Peyer's patch (tissue), 4 donors: ENCODE data around the gene FAM161B. TPM values are rescaled to one million over a fixed set of nuclear protein-coding genes. Genes with fewer than 3 reads are reported as not detected.
"Not testable (repeated sequence)": the region's sequence is repeated elsewhere in the genome, so short reads cannot be mapped to it uniquely, and the experiment has no call there.

Experiments
- DNase-seq, 3 donors: peaks; one replicate each; pipeline ENCODE4 v3.0.0-alpha.2; 2017 to 2019
- H3K27ac ChIP-seq, 4 donors: fragments of 200-600 bp; sonication (generic); one replicate each; pipeline ENCODE4 v1.5.1; 2016 to 2019
- H3K27me3 ChIP-seq, 2 donors: fragments of 200-600 bp; sonication (generic); one replicate each; pipeline ENCODE4 v1.5.1; 2019
- H3K36me3 ChIP-seq, 3 donors: fragments of 200-600 bp; sonication (generic); one replicate each; pipeline ENCODE4 v1.5.1; 2016 to 2019
- H3K4me1 ChIP-seq, 4 donors: fragments of 200-600 bp; sonication (generic); one replicate each; pipeline ENCODE4 v1.5.1; 2016 to 2019
- H3K4me3 ChIP-seq, 4 donors: fragments of 200-600 bp; sonication (generic); 1 replicate in 3 of 4; 2 replicates in 1 of 4; pipeline ENCODE4 v1.5.1; 2016 to 2019; ENCODE audit warnings: mild to moderate bottlenecking in 1 of 4
- H3K9me3 ChIP-seq, 4 donors: fragments of 200-600 bp; sonication (generic); one replicate each; pipeline ENCODE4 v1.5.1; 2016 to 2019; ENCODE audit warnings: mild to moderate bottlenecking in 1 of 4
- POLR2A ChIP-seq, 2 donors: fragments of 450-650 bp; IDR thresholded peaks; one replicate each; pipeline ENCODE4 v1.5.1; 2017; ENCODE audit warnings: antibody characterized with exemption in 2 of 2, mild to moderate bottlenecking in 2 of 2, moderate library complexity in 2 of 2
- total RNA-seq, 4 donors: library from RNA; depleted of rRNA; stranded (reverse); fragments of >200 nt; gene quantifications; one replicate each; pipeline ENCODE4 v1.1.0, GENCODE V29; 2016
- TF ChIP-seq, protein P1 (sequence below), 6 experiments: fragments of 450-650 bp in 4 of 6; fragments of 200-600 bp in 2 of 6; sonication (generic) in 1 of 6; IDR thresholded peaks; one replicate each; pipeline ENCODE4 v1.5.1; 2017 to 2019; ENCODE audit warnings: antibody characterized with exemption in 6 of 6, mild to moderate bottlenecking in 3 of 6, moderate library complexity in 1 of 6

Gene FAM161B
- total RNA-seq, 4 donors from 2014 or later: 1.7 to 12.9 (median 8.3) TPM

- no peak overlapping the region for H3K4me3 ChIP-seq
- H3K9me3 ChIP-seq: peaks cover 0 to 6% (median 0%) of the 10 kb centered on the region in 4 donors
- no peak for DNase-seq
- H3K27ac ChIP-seq: no peak overlapping the region
- H3K36me3 ChIP-seq: peaks cover 0 to 81% (median 0%) of the 10 kb centered on the region in 3 donors
- no peak for TF ChIP-seq POLR2A (IDR thresholded peaks at IDR 0.05)
- TF ChIP-seq, protein P1, sequence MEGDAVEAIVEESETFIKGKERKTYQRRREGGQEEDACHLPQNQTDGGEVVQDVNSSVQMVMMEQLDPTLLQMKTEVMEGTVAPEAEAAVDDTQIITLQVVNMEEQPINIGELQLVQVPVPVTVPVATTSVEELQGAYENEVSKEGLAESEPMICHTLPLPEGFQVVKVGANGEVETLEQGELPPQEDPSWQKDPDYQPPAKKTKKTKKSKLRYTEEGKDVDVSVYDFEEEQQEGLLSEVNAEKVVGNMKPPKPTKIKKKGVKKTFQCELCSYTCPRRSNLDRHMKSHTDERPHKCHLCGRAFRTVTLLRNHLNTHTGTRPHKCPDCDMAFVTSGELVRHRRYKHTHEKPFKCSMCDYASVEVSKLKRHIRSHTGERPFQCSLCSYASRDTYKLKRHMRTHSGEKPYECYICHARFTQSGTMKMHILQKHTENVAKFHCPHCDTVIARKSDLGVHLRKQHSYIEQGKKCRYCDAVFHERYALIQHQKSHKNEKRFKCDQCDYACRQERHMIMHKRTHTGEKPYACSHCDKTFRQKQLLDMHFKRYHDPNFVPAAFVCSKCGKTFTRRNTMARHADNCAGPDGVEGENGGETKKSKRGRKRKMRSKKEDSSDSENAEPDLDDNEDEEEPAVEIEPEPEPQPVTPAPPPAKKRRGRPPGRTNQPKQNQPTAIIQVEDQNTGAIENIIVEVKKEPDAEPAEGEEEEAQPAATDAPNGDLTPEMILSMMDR (IDR thresholded peaks at IDR 0.05): no peak
- H3K27me3 ChIP-seq: no peaks in the 10 kb centered on the region
- no peaks in the 10 kb centered on the region for H3K4me1 ChIP-seq
Observed at GRCh38 chr14:73916324-73916723, 33.6 kb downstream of the FAM161B start.

- H3K27me3 ChIP-seq: no peaks in the 10 kb centered on the region
- no peaks in the 10 kb centered on the region for H3K4me1 ChIP-seq
- no peak overlapping the region for H3K4me3 ChIP-seq
- no peak for DNase-seq
- TF ChIP-seq, protein P1 (IDR thresholded peaks at IDR 0.05): no peak
- TF ChIP-seq POLR2A (IDR thresholded peaks at IDR 0.05): no peak
- H3K27ac ChIP-seq: no peak overlapping the region
- H3K36me3 ChIP-seq: peaks cover 0 to 89% (median 4%) of the 10 kb centered on the region in 3 donors
- H3K9me3 ChIP-seq: peaks cover 0 to 6% (median 0%) of the 10 kb centered on the region in 4 donors
Observed at GRCh38 chr14:73913256-73913655, 36.6 kb downstream of the FAM161B start.

DNA sequence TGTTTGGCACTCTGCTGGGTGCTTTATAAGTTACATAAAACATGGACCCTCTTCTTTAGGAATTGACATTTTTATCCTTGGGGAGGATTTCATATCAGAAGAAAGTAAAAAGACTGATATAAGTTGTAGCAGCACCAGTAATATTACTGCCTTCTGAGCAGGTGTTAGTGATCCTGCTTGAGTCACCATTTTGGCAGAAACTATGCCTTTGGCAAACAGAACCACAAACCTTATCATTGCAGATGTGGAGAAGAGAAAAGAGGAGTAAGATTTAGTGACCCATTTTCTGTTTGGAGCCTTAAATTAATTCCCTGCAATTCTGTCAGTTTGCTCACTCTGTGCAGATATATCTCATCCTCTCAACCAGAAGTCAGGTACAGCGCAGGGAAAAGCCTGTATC lies 40.2 kb downstream of the FAM161B start:
- H3K36me3 ChIP-seq: peaks cover 0 to 91% (median 4%) of the 10 kb centered on the region in 3 donors
- TF ChIP-seq POLR2A (IDR thresholded peaks at IDR 0.05): no peak
- TF ChIP-seq, protein P1 (IDR thresholded peaks at IDR 0.05): no peak
- H3K27me3 ChIP-seq: no peaks in the 10 kb centered on the region
- no peak for DNase-seq
- no peak overlapping the region for H3K27ac ChIP-seq
- no peaks in the 10 kb centered on the region for H3K4me1 ChIP-seq
- H3K4me3 ChIP-seq: no peak overlapping the region
- H3K9me3 ChIP-seq: peaks cover 0 to 6% (median 0%) of the 10 kb centered on the region in 4 donors

DNA sequence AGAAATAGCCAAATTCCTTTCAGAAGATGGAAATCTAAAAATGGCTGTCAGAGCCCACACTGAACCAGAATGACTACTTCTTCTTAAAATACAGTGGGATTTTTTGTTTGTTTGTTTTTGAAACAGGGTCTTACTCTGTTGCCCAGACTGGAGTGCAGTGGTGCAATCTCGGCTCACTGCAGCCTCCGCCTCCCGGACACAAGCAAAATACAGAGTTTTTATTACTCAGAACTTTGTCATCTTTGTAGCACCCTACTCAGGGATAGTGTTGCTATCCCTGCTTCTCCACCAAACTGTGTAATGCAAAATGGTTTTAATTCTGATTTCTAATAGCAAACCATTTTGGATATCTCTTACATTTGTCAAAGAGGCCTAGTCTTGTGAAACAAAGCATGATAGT lies 46.9 kb downstream of the FAM161B start:
- Histone ChIP-seq H3K9me3 (no peaks in the 10 kb centered on the region), H3K36me3 (peaks cover 0 to 86% (median 0%) of the 10 kb centered on the region in 3 donors), H3K4me3 (no peak overlapping the region), H3K27me3 (no peaks in the 10 kb centered on the region), H3K27ac (no peak overlapping the region), H3K4me1 (no peaks in the 10 kb centered on the region)
- DNase-seq: no peak
- TF ChIP-seq, protein P1 (IDR thresholded peaks at IDR 0.05): no peak
- no peak for TF ChIP-seq POLR2A (IDR thresholded peaks at IDR 0.05)

DNA sequence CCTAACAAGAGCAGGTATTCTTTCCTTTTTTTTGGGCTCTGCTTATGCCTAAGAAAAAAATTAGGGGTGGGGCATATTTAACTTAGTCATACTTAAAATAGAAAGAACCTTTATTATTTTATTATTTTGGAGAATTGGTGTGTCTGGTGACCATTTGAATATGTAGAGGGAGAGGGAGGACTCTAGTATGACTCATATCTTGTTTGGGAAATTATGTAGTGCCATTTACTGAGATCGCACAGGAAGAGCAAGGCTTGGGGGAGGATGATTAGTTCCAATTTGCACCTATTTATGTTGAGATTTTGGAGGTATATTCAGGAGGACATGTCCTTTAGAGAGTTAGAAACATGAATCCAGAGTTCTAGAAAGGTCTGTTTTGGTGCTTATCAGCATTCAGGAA lies 53.4 kb downstream of the FAM161B start:
- H3K27ac ChIP-seq: no peak overlapping the region
- DNase-seq: no peak
- no peak overlapping the region for H3K4me3 ChIP-seq
- H3K27me3 ChIP-seq: no peaks in the 10 kb centered on the region
- peaks cover 0 to 83% (median 0%) of the 10 kb centered on the region in 3 donors for H3K36me3 ChIP-seq
- H3K4me1 ChIP-seq: no peaks in the 10 kb centered on the region
- no peaks in the 10 kb centered on the region for H3K9me3 ChIP-seq
- TF ChIP-seq, protein P1 (IDR thresholded peaks at IDR 0.05): no peak
- TF ChIP-seq POLR2A (IDR thresholded peaks at IDR 0.05): no peak

DNA sequence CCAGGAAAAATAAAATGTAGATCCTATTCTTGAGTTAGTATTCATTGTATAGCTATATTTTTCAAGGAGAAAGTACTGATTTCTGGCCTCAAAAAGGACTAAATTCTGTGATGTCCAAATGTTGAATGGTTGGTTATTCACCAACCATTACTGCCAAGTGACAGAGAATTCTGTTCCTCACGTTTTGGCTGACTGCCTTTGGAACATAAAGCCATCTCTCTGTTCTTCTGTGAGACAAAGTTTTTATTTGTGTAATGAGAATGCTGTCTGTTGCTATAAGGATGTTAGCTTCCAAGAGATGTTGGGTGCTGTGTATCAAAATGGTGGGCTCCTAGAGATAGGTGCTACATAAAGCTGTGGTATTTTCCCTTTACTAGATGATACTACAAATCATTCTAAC lies 54.0 kb downstream of the FAM161B start:
- peaks cover 0 to 77% (median 0%) of the 10 kb centered on the region in 3 donors for H3K36me3 ChIP-seq
- H3K4me3 ChIP-seq: no peak overlapping the region
- no peaks in the 10 kb centered on the region for H3K9me3 ChIP-seq
- TF ChIP-seq, protein P1 (IDR thresholded peaks at IDR 0.05): no peak
- no peak for TF ChIP-seq POLR2A (IDR thresholded peaks at IDR 0.05)
- no peak for DNase-seq
- H3K27me3 ChIP-seq: no peaks in the 10 kb centered on the region
- H3K4me1 ChIP-seq: no peaks in the 10 kb centered on the region
- no peak overlapping the region for H3K27ac ChIP-seq

DNA sequence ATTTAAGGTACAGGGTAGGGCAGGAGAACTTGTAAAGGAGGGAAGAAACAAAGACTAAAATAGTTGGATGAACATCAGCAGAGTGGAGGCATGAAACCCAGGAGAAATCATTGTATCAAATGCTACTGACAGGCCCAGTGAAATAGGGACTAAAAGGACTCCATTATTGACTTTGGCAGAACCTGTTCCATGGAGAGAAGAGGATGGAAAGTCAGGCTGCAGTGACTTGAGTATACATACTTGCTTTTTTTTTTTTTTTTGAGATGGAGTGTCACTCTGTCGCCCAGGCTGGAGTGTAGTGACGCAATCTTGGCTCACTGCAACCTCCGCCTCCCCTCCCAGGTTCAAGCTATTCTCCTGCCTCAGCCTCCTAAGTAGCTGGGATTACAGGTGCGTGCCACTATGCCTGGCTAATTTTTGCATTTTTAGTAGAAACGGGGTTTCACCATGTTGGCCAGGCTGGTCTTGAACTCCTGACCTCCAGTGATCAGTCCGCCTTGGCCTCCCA lies 55.7 kb downstream of the FAM161B start:
- H3K27me3 ChIP-seq, H3K4me3 ChIP-seq, H3K27ac ChIP-seq, DNase-seq, H3K9me3 ChIP-seq, H3K4me1 ChIP-seq: not testable (repeated sequence)
- H3K36me3 ChIP-seq: peaks cover 0 to 61% (median 0%) of the 10 kb centered on the region in 3 donors
